Tibial nerve (tissue), 4 donors: ENCODE results near the gene TXK. TPM values are rescaled to one million over a fixed set of nuclear protein-coding genes. Genes with fewer than 3 reads are reported as not detected.

Experiments used
- DNase-seq, 2 donors: peaks; one replicate each; pipeline ENCODE4 v3.0.0-alpha.2; 2019; ENCODE audit warnings: low spot score in 2 of 2
- H3K27ac ChIP-seq, 4 donors: fragments of 200-600 bp; sonication (generic) in 3 of 4; one replicate each; pipeline ENCODE4 v1.5.1; 2017 to 2019; ENCODE audit warnings: mild to moderate bottlenecking in 1 of 4
- H3K27me3 ChIP-seq, 2 donors: fragments of 200-600 bp; sonication (generic) in 1 of 2; one replicate each; pipeline versions ENCODE4 v1.5.1 to v1.6.0; 2017 to 2019
- H3K36me3 ChIP-seq, 3 donors: fragments of 200-600 bp; sonication (generic); one replicate each; pipeline ENCODE4 v1.5.1; 2018 to 2019
- H3K4me1 ChIP-seq, 4 donors: fragments of 200-600 bp; sonication (generic) in 3 of 4; one replicate each; pipeline ENCODE4 v1.5.1; 2017 to 2019
- H3K4me3 ChIP-seq, 4 donors: fragments of 200-600 bp; sonication (generic) in 3 of 4; one replicate each; pipeline ENCODE4 v1.5.1; 2017 to 2019; ENCODE audit warnings: mild to moderate bottlenecking in 1 of 4, moderate library complexity in 1 of 4
- H3K9me3 ChIP-seq, 4 donors: fragments of 200-600 bp; sonication (generic) in 3 of 4; one replicate each; pipeline ENCODE4 v1.5.1; 2017 to 2019
- CTCF ChIP-seq, 5 experiments: fragments of 200-600 bp in 3 of 5; fragments of 450-650 bp in 2 of 5; sonication (generic) in 3 of 5; IDR thresholded peaks; one replicate each; pipeline ENCODE4 v1.5.1; 2016 to 2019; ENCODE audit warnings: antibody characterized with exemption in 5 of 5, mild to moderate bottlenecking in 3 of 5, moderate library complexity in 2 of 5
- EP300 ChIP-seq, 2 donors: sonication (generic); formaldehyde crosslinking; IDR thresholded peaks; one replicate each; pipeline ENCODE4 v1.6.1; 2017; ENCODE audit warnings: antibody characterized with exemption in 2 of 2, mild to moderate bottlenecking in 1 of 2
- POLR2A ChIP-seq, 2 donors: fragments of 450-650 bp; IDR thresholded peaks; one replicate each; pipeline ENCODE4 v1.6.1; 2017; ENCODE audit warnings: antibody characterized with exemption in 2 of 2, mild to moderate bottlenecking in 2 of 2, moderate library complexity in 2 of 2
- WGBS, 2 donors: methylation state at CpG; one replicate each; pipeline ENCODE4 v1.1.5; 2018; 5-methylcytosine and 5-hydroxymethylcytosine counted together
- total RNA-seq, 4 donors: library from RNA; depleted of rRNA; stranded (reverse); fragments of >200 nt; gene quantifications; one replicate each; pipeline ENCODE4 v1.1.0, GENCODE V29; 2016

TXK gene
- total RNA-seq, 4 donors from 2014 or later: 0.22 to 0.84 (median 0.30) TPM; not detected in 1

DNA sequence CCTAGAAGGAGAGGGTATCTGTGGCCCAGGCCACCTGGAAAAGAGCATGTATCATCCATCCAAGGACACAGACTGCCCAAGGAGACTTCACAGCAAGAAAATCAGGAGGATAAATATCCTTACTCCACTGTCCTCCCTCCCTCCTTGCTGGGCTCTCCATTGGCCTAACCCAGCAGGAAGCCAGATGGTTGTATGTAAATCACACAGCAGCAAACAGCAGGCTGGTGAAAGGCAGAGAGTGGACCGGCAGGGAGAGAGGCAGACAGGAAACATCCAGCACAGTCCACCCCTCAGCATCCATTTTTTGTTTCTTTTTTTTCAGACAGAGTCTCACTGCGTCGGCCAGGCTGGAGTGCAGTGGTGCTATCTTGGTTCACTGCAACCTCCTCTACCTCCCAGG, 17.5 kb downstream of the TXK start:
- H3K27me3 ChIP-seq: no peaks in the 10 kb centered on the region
- H3K36me3 ChIP-seq: no peaks in the 10 kb centered on the region
- TF ChIP-seq CTCF (IDR thresholded peaks at IDR 0.05) (no peak), EP300 (IDR thresholded peaks at IDR 0.05) (no peak)
- WGBS, 2 donors: 76 to 77% methylated on average over 3 of the region's 3 CpGs
- no peak for DNase-seq
- H3K4me1 ChIP-seq: no peaks in the 10 kb centered on the region
- no peak overlapping the region for H3K27ac ChIP-seq
- H3K4me3 ChIP-seq: no peak overlapping the region
- no peaks in the 10 kb centered on the region for H3K9me3 ChIP-seq

DNA sequence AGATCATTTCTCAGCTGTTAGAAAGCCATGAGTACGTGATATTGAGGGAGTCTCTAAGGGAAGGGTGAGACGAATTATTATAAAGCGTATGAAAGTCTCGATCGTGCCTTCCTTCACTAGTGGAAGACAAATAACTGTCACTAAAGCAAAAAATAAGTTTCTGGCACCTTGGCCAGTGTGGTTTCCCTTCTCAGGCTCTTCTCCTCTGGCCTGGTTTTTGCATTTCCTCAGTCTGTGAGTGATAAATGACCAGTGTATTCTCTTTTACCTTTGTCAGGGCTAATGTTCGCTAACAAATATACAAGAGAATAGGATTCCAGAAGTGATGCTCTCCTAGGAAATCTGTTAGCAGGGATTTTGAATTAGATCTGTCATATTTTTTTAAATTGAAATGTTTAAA, 19.6 kb downstream of the TXK start:
- DNase-seq: no peak
- Histone ChIP-seq H3K27me3 (no peaks in the 10 kb centered on the region), H3K27ac (no peak overlapping the region), H3K4me1 (no peaks in the 10 kb centered on the region), H3K9me3 (no peaks in the 10 kb centered on the region), H3K36me3 (no peaks in the 10 kb centered on the region), H3K4me3 (no peak overlapping the region)
- no peak for TF ChIP-seq EP300 (IDR thresholded peaks at IDR 0.05)
- TF ChIP-seq POLR2A (IDR thresholded peaks at IDR 0.05): no peak
- no peak for TF ChIP-seq CTCF (IDR thresholded peaks at IDR 0.05)
- WGBS, 2 donors: 86 to 87% methylated on average over 6 of the region's 6 CpGs

DNA sequence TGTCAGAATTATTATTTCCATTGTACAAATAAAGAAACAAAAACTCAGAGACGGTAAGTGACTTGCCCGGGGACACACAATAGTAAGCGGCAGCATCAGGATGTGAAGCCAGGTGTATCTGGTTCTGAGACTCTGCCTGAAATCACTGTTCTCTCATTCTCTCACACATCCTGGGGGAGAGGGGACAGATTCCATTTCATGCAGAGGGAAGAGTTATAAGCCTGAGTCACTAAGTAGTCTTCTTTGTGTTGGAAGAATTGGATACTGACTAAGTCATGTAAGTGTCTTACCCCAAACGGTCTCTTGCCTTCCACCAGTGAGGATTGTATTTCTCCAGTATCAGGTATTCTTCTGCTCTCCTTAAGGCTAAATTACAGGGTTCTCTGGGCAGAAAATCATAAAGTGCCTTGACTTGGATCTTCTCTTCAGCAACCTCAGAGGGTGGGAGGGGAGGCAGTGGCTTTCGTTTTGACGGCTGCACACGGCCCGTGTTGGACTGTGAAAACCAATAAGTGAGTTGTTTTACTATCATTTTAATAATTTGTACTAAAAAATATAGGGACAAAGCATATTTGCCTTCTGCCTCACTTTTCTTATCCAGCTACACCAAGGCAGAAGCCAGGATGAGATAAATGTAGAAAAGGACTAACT, 21.9 kb downstream of the TXK start:
- Histone ChIP-seq H3K4me1 (no peaks in the 10 kb centered on the region), H3K36me3 (no peaks in the 10 kb centered on the region), H3K27ac (no peak overlapping the region), H3K9me3 (no peaks in the 10 kb centered on the region), H3K4me3 (no peak overlapping the region), H3K27me3 (no peaks in the 10 kb centered on the region)
- 78 to 80% methylated on average over 8 of the region's 8 CpGs for WGBS, 2 donors
- DNase-seq: no peak
- no peak for TF ChIP-seq CTCF (IDR thresholded peaks at IDR 0.05)
- no peak for TF ChIP-seq EP300 (IDR thresholded peaks at IDR 0.05)

DNA sequence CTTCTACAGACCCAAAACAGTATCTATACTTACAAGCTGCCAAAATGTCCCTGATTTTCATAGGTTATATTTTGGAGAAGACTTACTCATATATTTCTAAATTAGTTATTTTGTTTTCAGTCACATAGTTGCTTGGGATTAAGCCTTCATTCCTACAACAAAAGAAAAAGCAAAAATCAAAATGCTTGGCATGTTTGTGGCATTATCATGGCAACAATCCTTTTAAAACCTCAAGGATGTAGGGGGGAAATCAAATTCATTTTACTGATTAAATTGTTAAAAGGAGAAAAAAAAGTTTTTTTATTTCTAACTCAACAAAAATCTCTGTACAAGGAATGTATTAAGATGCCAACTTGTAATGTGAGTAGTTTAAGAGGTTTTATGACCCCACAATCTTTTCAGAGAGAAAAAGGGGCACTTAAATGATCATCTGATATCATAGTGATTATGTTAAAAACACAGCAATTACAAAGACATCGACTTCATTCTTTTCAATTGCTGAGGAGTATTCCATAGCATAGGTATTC, 23.5 kb downstream of the TXK start:
- H3K27ac ChIP-seq: no peak overlapping the region
- 68 to 79% methylated on average over 1 of the region's 1 CpG for WGBS, 2 donors
- no peaks in the 10 kb centered on the region for H3K4me1 ChIP-seq
- H3K9me3 ChIP-seq: no peaks in the 10 kb centered on the region
- TF ChIP-seq EP300 (IDR thresholded peaks at IDR 0.05) (no peak), POLR2A (IDR thresholded peaks at IDR 0.05) (no peak), CTCF (IDR thresholded peaks at IDR 0.05) (no peak)
- no peak overlapping the region for H3K4me3 ChIP-seq
- no peak for DNase-seq
- H3K27me3 ChIP-seq: no peaks in the 10 kb centered on the region
- no peaks in the 10 kb centered on the region for H3K36me3 ChIP-seq

DNA sequence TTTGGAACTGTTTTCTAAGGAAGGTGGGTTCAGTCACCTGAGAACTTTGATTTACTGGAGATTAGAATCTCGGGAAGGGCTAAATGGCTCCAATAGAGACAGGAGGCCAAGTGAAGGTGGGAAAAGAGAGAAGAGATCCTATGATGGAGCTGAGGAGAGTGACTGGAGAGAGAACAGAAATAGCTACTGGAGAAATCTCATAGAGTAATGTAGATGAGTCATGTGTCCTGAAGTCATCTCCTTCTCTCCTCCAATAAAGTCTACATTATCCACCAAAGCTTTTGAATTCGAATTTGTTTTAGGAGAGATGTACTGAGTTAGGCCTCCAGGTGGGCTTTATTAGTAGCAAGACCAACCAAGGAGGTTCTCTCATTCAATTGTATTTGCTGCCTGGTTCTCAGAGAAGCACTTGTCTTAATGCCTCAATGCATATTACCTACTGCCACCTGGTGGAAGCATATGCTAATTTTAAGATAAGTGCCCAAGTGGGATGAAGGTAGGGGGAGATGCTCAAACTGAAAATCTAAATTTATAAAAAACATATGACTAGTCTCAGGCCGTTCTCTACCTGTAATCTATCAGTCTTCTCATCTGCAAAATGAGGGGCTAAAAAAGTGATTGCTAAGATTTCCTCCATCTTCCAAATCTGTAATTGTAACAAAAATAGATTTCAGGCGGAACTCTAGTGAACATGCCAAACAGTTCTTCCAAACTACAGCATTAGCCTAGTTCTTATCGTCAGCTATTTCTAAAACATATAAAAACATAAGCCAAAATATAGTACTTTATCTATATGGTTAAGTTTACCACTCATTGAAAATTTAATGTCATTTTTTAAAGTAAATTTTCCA, 24.4 kb downstream of the TXK start:
- no peak overlapping the region for H3K4me3 ChIP-seq
- TF ChIP-seq EP300 (IDR thresholded peaks at IDR 0.05) (no peak), CTCF (IDR thresholded peaks at IDR 0.05) (peak in 4 of 5 experiments; percentile 13 to 42 (median 30))
- no peaks in the 10 kb centered on the region for H3K36me3 ChIP-seq
- no peaks in the 10 kb centered on the region for H3K4me1 ChIP-seq
- no peaks in the 10 kb centered on the region for H3K9me3 ChIP-seq
- H3K27ac ChIP-seq: no peak overlapping the region
- DNase-seq: no peak
- 76 to 79% methylated on average over 5 of the region's 5 CpGs for WGBS, 2 donors
- H3K27me3 ChIP-seq: no peaks in the 10 kb centered on the region
